GF-D8 (cell line): Measurements from ENCODE around the gene TADA1.
"Not testable (repeated sequence)": the region's sequence is repeated elsewhere in the genome, so short reads cannot be mapped to it uniquely, and the experiment has no call there.

ENCODE experiments used
- DNase-seq: peaks from one replicate; lab custom pipeline; 2025; lab: John Stamatoyannopoulos, UW

Gene TADA1

DNA sequence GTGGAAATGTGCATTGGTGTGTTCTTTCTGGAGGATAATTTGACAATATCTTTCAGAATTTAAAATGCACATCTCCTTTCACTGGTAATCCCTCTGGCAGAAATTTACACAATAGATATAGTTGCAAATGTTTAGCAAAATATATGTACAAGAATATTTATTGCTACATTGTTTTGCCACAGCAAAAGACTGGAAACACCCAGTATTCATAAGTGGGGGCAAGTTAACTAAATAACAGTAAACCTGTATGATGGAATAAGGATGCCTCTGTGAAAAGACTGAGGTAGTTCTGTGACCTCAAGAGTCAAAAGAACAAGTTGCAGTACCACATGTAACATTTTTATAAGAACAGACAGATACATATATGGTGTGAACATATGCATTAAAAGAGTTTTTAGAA is 13.7 kb upstream of the TADA1 start:
- DNase-seq, result no peak

DNA sequence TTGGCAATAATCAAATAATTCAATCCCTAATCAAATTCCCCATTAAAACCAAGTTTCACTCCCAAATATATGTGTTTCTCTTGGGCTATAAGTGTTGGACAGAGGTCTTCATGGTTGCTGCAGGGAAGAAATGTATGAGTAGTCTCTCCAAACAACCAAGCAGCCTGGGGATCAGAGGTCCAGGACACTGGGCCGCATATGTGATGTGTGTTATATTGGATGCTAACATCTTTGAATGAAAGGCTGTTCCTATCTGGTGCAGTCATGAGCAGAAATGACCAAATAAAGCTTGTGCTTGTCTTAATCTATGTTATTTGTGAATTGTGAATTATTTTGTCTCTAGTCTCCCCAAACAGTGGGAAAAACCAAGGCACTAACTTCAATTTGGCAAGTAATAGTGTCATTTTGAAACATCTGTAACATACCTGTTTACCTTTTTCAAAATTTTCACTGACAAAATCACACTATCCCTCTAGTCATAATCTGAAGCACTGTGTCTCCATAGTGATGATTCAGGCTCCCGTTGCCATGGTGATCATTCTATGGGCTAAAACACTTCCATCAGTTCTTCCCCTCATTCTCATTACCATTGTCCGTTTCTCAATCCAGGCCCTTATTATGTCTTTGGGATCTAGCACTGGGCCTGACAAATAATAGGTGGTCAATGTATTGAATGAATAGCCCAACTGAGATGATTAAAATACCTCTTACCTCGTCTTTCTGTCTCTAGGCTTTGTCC is 12.5 kb upstream of the TADA1 start:
- DNase-seq, result no peak

DNA sequence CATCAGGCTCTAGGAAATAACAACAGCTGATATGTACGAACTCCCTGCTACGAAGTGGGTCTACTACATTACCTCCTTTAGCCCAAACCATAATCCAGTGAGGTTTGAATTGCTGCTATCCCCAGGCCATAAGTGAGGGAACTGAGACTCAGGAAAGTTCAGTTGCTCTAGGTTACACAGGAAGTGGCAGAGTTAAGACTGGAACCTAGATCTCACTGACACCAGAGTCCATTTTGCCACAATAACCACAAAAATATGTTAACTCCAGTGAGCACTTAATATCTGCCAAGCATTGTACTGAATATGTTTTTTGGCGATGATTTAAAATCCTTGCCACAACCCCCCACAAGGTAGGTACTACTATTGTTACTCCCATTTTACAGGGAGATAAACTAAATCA is 8.9 kb upstream of the TADA1 start:
- DNase-seq, result no peak

DNA sequence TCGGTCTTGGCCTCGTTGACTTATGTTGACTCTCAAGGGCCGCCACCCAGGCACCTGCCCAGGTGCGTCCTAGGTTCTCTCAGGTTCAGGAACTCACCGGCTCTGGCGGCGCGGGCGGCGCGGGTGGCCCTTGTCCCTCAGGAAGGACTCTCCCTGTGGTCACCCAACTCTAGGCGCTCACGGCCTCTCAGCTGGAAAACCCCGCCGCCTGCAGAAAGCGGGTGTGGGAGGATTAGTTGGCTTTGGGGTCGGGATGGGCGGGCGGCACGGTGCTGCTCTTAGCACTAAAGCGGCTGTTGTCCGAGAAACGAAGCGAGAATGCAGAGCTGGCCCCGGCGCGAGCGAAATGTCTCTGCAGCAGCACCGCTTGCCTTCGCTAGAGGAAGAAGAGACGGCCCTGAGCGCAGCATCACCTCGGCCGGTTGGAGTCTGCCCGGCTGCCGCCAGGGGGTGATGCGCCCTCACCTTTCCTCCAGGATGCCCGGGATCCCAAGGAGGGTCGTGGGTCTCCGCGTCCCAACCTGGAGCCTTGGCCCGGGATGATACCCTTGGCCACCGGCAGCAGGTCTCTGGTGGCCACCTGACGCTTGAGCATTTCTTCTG is 8.1 kb upstream of the TADA1 start:
- no peak for DNase-seq

DNA sequence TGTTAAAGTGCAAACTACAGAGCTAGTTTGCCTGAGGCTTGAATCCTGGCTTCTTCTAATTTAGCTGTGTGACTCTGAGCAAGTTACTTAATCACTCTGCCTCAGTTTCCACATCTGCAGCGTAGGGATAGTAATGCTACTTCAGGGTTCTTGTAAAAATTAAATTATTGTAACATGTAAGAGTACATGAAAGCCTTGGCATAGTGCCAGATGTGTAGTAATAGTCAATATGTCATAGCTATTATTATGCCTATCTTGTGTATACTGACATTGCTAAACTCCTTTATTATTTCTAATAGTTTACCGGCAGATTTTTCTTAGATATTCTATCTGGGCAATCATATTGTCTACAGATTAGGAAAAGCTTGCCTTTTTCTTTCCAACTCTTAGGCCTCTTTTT is 6.8 kb upstream of the TADA1 start:
- no peak for DNase-seq

DNA sequence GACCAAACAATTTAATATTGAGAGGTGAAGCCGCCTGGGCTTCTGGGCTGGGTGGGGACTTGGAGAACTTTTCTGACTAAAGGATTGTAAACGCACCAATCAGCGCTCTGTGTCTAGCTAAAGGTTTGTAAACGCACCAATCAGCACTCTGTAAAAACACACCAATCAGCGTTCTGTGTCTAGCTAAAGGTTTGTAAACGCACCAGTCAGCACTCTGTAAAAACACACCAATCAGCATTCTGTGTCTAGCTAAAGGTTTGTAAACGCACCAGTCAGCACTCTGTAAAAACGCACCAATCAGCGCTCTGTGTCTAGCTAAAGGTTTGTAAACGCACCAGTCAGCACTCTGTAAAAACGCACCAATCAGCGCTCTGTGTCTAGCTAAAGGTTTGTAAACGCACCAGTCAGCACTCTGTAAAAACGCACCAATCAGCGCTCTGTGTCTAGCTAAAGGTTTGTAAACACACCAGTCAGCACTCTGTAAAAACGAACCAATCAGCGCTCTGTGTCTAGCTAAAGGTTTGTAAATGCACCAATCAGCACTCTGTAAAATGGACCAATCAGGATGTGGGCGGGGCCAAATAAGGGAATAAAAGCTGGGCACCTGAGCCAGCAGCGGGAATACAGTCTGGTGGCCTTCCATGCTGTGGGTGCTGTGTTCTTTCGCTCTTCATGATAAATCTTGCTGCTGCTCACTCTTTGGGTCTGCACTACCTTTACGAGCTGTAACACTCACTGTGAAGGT is 2.3 kb upstream of the TADA1 start:
- not testable (repeated sequence) for DNase-seq

DNA sequence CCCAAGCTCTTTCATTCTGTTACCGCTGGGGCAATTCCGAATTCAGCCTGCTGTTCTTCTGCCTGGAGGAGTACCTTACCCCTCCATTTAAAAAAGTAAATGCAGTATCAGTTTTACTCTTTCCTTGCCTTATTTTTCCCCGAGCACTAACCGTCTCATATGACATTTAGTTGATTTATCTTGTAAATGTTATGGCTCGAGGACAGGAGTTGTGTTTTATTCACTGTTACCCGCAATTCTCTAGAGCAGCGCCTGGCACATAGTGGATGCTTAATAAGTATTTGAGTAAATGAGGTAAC is 425 bp upstream of the TADA1 start:
- no peak for DNase-seq

DNA sequence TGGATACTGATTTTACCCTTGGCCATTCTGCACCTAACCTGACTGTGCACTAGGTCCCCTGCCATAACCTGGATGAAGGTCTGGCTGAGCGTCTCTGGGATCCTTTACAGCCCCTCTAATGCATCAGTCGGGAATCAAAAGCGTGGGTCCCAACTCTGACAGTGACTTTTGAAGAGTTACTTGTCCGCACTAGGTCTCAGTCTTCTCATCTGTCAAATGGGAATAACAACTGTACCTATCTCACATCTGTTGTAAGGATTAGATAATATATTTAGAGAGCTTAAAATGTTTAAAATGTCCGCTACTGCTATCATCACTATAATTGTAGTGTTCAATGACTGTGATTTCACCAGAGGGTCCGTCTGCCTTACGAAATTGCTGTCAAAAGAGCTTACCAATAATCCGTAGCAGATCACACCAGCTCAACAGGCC is 746 bp downstream of the TADA1 start:
- DNase-seq, result no peak

DNA sequence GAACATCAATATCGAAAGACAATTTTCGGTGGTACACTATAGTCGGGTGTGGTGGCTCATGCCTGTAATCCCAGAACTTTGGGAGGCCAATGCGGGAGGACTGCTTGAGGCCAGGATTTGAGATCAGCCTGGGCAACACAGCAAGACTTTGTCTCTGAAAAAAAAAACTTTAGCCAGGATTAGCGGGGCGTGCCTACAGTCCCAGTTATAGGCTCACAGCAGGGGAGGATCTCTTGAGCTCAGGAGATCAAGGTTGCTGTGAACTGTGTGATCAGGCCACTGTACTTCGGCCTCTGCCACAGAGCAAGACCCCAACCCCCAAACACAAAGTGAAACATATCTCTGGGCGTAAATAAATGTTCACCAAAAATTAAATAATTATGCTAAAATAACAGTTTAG is 1.6 kb downstream of the TADA1 start:
- no peak for DNase-seq

DNA sequence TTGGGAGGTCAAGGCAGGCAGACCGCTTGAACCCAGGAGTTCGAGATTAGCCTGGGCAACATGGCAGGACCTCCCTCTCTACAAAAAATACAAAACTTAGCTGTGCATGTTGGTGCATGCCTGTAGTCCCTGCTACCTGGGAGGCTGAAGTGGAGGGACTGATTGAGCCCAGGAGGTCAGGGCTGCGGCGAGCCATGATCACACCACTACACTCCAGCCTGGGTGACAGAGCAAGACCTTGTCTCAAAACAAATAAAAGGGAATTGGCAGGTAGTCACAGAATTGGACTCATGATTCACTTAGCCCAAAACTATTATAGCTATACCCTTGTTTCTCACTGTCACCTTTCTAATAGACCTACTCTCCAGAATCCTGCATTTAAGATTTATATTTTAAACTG is 5.5 kb downstream of the TADA1 start:
- no peak for DNase-seq

DNA sequence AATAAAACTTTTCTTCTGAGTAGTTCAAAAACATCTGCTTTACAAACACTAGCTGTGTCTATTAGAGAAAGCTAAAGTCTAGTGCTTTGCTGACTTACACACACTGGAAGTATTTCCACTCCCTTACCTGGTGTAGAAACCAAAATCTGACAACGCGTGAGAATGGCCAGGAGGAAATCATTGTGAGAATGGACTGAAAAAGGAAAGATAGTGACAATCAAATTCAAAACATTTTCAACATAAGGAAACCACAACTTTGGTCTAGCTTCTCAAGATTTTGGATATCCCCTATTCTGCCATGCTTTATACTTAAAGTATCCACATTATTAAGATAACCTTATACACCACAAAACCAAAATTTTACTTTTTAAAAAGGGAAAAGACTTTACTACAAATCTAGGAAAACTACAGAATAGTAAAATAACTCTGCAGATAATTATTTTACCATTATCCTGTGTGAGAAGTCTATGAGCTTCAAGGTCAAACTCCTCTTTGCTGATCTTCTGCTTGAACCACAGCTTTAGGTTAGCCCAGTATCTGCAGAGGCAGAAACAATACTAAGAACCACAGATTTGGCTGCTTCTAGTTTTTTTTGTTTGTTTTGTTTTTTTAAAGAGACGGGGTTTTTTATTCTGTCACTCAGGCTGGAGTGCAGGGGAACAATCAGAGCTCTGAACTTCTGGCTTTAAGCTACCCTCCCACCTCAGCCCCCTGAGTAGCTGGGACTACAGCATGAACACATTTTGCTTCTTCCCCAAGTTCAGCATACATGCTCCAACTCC is 6.6 kb downstream of the TADA1 start:
- no peak for DNase-seq

DNA sequence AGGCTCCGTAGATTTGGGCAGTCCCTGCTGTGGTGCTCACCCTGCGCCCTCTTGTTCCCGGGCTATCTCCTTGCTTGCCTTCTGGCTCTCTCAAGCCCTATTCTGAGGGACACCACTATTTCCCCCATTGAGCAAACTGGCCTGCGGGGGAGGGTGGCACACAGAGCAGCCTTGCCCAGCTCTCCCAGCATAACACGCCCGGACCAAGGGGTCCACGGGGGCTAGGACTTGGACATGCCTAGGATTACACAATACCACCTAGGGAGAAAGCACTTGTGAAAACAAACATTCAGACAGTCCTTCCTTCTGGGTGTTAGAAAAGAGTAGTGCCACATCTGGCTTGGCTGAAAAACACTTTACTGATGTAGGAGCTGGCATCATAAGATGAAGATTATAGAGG is 7.4 kb downstream of the TADA1 start:
- DNase-seq, result no peak

DNA sequence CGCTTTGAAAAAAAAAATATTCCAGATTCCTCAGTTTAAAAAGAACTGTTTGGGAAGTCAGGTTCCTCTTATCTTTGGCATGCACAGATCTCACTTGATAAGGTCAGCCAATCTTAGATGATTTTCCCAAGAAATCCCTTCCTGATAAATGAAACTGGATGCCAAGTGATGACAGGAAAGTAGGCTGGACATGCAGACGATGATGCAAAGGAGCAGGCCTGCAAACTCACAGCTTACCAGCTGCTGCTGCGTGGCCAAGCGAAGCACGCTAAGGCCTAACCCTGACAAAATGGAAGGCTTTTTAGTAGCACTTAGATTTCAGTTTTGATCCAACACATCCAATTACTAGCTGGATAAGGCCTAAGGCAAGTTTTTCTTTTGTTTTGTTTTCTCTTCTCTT is 10.1 kb downstream of the TADA1 start:
- no peak for DNase-seq

DNA sequence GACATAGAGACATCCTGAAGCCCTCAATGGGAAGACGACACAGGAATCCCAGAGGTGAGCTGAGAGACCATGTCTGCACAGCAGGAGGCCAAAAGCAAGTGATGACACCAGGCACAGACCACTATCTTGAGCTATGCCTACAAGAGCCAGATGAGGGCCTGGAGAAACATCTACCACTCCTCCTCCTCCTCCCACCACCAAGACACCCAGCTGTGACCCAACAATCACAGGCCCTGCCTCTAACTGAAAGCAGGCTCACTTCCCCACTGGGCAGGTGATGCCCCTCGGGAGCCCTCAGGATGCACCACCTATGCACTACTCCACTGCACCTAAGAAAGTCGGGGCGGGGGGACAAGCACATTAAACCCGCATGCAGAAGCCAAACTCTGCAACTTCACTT is 16.5 kb downstream of the TADA1 start:
- no peak for DNase-seq

DNA sequence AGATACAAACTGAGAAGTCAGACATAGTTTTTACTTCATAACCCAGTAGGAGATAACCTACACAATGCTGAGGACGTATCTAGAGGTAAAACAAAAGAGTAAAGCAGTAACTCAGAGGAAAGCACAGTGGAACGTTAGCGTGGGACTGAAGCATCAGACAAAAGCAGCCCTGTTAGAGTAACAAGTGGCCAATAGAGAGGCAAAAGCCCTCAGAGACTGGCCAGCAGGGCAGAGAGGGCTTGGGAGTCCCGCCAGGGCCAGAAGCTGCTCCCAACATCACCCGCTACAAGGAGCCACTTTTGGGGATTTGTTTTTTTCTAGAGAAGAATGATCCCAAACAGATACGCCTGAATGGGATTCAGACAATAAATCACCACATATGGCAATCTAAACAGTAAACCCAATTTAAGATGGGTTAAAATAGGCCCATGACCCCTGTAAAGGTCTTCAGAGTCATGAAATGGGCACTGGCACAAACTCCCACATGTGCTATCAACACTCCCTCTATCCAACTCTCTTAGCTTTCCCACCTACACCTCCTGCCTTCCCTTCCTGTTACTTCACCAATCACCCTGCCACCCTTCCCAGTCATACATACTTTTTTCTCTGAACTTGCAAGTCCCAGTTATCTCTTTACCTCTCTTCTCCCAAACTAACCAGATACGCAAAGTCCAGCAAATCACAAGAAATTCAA is 17.2 kb downstream of the TADA1 start:
- no peak for DNase-seq

DNA sequence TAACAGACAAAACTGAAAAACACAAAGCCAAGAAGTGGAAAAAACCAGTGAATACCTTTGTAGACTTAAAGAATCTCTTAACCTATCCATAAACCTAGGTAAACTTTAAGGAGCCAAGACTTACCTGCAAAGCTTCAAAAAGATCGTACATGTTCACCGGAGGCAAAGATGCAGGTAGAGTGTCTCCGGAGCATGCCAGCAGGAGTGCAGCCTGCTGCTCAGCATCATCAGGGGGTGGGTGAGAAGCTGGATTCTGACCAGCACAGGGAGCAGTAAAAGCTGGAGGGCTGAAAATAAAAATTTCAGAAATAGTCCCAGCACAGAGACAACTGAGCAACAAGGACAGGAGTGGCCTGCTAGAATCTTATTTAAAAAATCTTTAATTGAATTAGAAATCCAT is 18.1 kb downstream of the TADA1 start:
- DNase-seq, result no peak

DNA sequence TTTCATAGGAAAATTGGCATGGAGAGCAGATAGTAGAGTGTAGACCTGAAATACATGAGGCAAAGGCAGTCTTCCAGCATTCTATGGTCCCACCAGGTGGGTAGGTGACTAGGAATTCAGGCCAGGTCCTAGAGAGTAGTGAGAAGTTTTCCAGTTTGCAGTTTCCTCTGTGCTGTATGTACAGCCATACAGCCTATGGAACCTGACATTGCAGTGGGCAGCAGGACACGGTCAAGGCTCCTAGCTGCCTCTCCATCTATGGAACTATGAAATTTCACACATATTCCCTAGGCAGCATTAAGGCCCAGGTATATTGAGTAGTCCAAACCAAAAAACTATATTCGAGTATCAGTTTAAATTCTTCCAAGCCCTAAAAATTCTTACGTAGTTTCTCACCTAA is 20.5 kb downstream of the TADA1 start:
- no peak for DNase-seq

DNA sequence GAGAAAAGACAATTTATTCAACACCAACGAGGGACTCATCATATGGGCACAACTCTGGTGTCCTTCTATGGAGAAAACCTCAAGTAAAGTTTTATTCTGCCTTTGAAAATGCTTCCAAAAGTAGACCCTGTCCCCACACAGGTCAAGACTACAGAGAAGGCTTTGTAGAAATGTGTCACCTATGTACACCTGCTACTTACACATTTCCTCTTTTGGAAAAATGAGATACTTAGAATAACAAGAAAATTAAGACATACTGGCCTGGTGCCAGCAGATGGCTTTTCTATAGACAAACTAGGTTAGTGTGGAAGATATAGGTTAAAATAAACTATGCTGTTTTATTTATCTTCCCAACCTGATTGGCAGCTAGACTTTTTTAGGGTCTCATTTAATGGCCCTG is 23.1 kb downstream of the TADA1 start:
- DNase-seq, result no peak

DNA sequence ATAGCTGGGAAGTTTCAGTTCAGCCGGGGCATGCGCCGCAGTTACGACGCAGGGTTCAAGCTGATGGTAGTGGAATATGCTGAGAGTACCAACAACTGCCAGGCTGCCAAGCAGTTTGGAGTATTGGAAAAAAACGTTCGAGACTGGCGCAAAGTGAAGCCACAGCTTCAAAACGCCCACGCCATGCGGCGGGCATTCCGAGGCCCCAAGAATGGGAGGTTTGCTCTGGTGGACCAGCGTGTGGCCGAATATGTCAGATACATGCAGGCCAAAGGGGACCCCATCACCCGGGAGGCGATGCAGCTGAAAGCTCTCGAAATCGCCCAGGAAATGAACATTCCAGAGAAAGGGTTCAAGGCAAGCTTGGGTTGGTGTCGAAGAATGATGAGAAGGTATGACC is 26.9 kb downstream of the TADA1 start:
- no peak for DNase-seq

DNA sequence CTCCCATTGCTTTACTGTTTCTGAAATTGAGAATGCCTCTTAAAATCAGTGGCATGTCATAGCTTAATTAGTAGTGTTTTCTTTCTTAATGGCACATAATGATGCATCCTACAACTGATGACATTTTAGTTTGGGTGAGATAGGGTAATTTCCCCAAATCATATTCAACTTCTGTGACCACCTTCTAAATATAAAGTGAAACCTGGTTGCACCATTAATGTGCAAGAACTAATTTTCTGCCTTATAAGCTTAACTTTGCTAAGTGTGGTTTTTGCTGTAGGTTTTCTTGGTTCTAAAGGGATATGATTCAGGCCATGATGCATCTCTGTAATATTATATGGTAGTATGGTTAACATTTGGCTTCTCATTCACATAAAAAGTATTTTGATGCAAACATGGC is 27.9 kb downstream of the TADA1 start:
- DNase-seq, result no peak

DNA sequence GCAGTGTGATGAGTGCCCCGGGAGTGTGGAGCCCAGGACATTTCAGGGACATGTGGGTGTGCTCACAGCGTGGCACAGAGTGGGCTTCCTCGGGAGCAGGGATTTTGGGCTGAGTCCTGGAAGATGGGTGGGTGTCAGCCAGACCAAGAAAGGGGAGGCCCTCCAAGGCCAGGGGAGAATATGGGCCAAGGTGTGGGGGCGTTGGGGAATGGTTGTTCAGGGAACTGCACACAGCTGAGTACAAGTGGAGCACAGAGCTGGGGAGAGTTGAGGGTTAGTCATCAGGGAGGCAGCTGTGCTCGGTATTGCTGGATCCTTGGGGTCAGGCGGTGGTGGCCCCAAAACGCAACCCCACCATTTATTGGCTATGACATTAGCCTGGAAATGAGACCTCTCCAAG is 31.3 kb downstream of the TADA1 start:
- no peak for DNase-seq
